D341Med (cell line): ENCODE results near the gene PHACTR3.
"Not testable (repeated sequence)": the region's sequence is repeated elsewhere in the genome, so short reads cannot be mapped to it uniquely, and the experiment has no call there.

Experiments used
- DNase-seq: peaks from one replicate; pipeline ENCODE4 v3.0.0; 2012; ENCODE audit warnings: low spot score

The PHACTR3 gene

GRCh38 chr20:59863058-59863457, 258.7 kb downstream of the PHACTR3 start:
- DNase-seq, result no peak

GRCh38 chr20:59864726-59865125, 260.4 kb downstream of the PHACTR3 start:
- no peak for DNase-seq

- DNase-seq, result no peak
Observed at GRCh38 chr20:59866338-59866737, 262.0 kb downstream of the PHACTR3 start.

GRCh38 chr20:59871096-59871495, 266.8 kb downstream of the PHACTR3 start:
- no peak for DNase-seq

- DNase-seq, result no peak
Observed at GRCh38 chr20:59873409-59873808, 269.1 kb downstream of the PHACTR3 start.

GRCh38 chr20:59880198-59880597, 275.9 kb downstream of the PHACTR3 start:
- DNase-seq, result no peak

GRCh38 chr20:59884494-59884893, 280.2 kb downstream of the PHACTR3 start:
- DNase-seq, result no peak

- no peak for DNase-seq
Observed at GRCh38 chr20:59888050-59888449, 283.7 kb downstream of the PHACTR3 start.

GRCh38 chr20:59890035-59890434, 285.7 kb downstream of the PHACTR3 start:
- DNase-seq, result not testable (repeated sequence)

GRCh38 chr20:59891581-59891980, 287.2 kb downstream of the PHACTR3 start:
- DNase-seq, result no peak

GRCh38 chr20:59895908-59896307, 291.6 kb downstream of the PHACTR3 start:
- no peak for DNase-seq
